Renal cortical epithelial cell (primary cell): ENCODE data around the gene OMA1. TPM values are rescaled to one million over a fixed set of nuclear protein-coding genes. Genes with fewer than 3 reads are reported as not detected.

Experiments
- DNase-seq: peaks from one replicate; pipeline ENCODE4 v3.0.0-alpha.2; 2011; ENCODE audit warnings: low read depth
- total RNA-seq: library from RNA; depleted of rRNA; stranded (reverse); fragments of >200 nt; gene quantifications from 2 replicates; pipeline ENCODE4 v1.2.3, GENCODE V29; 2014

OMA1 gene
- total RNA-seq, 1 donor from 2014 or later: 29.2 TPM

DNA sequence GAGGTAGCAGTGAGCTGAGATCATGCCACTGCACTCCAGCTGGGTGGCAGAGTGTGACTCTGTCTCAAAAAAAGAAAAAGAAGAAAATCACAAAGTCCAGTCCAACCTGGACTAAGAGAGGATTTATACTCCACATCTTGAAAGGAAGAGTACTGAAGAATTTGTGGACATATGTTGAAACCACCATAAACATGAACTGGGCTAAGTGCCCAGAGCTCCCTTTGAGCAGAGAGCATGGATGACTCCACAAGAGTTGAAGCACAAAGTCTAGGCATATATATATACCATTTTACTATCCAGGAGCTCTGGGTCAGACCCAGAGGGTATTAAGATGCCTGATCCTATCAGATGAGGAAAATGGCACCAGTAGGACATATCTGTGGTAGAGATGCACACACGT, 86.6 kb downstream of the OMA1 start:
- no peak for DNase-seq

DNA sequence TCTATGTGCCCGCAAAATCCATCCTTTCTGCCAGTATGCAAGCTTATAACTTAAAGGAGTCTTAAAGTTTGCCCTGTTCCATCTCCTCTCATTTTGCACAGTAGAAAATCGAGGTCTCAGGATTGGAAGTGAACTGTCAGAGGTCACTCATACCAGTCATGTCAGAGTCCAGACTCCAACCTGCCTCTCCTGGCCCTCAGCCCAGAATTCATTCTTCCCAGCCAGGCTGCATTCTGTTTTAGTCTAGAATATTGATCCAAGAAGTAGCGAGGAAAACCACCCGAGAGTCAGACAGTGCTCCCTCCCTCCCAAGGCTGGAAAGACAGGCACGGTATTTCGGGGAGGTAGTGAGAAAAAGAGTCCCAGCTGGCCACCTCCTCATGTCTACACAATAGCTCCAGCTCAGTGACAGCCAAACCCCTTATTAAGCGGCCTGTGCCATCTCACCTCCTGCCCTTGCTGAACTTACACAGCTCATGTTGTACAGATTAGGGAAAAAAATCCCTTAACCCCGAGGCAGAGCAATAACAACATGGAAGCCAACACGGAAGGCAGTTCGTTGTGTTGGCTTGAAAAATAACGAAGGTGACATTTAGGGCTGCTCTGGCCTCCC, 89.4 kb downstream of the OMA1 start:
- peak; percentile 39 for DNase-seq

DNA sequence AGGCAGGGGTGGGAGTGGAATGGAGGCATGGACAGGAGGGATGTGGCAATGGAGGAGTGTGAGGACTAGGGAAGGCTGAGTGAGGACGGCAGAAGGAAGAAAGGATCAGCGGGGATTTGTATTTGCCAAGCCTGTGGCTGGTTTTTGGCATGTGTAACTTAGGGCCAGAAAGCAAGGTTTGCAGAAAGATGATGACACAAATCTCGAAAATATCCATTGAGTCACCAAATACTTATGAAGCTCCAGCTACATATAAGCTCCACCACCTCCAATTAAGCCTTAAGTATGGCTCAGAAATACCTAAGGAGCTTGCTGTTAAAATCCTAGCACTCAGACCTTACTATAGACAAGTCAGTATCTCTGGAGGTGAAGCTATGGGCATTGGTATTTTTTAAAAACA, 90.1 kb downstream of the OMA1 start:
- DNase-seq: no peak

- DNase-seq: no peak
These were observed 91.7 kb downstream of the OMA1 start for GRCh38 chr1:58454807-58455206.

- no peak for DNase-seq
These were observed 92.1 kb downstream of the OMA1 start for GRCh38 chr1:58454385-58454784.

GRCh38 chr1:58451560-58452191, 94.8 kb downstream of the OMA1 start:
- DNase-seq: no peak

GRCh38 chr1:58447886-58448285, 98.6 kb downstream of the OMA1 start:
- peak; percentile 82 for DNase-seq

DNA sequence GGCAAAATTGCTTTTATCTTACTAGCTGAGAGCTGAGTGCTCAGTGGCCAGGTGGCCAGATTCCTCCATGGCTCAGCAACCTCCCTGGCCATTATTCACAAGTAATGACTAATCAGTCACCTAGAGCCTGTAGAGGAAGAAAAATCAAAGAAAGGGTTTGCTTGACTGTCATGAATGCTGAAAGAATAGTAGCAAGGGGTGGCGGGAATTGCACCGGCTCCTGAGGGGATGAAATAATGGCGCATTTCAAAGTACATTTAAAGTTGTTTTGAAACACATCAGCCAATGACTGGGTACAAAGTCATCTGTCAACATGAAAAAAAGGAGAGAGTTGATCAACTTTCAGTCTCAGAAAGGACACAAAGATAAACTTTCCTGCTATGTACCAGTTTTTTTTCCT, 99.5 kb downstream of the OMA1 start:
- peak; percentile 80 for DNase-seq

DNA sequence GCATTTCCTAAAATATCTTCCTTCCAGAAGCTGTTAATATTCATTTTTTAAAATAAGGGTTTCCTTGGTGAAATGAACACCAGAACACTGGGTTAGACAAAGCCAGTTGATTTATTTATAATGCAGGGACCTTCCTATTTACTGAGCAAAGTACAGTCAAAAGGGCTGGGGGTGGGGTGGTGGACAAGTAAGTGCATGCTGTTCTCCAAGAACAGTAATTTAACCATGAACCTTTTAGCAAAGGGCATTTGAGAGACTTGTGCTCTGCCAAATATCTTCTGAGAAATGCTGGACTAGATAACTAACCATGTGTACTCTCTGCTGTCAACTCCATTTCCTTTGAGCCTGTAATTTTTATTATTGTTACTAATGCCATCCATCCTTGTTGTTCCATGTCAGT, 100.2 kb downstream of the OMA1 start:
- peak; percentile 21 for DNase-seq

DNA sequence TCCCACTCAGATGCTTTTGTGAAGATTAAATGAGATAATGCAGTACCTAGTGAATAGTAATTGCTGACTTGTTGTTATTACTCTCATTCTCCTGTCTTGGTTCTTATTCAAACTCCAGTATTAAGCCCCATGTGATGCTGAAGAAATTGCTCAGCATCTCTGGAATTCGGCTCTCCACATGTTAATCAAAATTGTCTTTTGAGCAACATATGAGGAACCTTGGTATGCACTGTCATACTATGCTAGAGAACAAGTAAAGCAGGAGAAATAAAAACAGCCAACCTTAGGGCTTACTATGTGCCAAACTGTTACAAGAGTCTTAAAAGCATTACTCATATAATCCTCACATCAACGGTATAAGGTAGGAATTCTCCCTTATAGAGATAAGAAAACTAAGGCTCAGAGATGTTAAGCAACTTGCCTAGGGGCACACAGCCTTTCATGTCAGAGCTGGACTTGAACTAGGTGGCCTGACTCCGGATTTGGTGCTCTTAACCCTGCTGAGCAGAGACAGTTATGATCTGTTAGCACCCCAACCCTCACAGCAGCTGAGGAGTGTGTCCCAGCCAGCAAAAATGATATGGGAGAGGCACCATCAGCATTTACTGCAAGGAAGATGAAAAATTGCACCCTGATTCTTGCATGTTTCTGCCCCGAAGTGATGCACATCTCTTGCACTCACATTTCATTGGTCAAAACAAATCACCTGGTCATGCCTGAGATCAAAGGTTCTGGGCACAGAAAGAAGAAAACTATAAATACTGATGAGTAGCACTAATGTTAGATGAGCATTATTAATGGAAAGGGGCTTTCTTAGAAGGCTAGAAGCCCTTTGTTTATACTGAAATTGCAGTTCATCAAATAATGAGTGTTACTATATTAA, 102.3 kb downstream of the OMA1 start:
- no peak for DNase-seq

GRCh38 chr1:58442114-58442513, 104.4 kb downstream of the OMA1 start:
- DNase-seq: peak; percentile 84

DNA sequence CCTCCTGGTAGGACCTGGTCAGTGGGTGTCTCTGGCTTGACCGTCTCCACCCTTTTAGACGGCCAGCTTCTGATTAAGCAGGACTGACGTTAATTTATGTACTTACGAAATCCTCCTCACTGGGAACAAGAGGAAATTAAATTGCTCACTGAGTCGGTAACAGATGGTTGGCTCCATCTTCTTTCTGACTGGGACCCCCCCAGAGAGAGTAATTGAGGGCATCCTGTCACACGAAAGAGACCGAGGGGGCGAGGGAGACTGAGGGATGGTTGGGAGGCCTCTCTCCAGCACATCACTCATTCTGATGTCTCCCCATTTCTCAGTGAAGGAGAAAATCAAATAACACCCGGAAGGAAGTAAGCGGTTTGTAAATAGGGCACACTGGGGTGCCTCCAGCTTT, 104.8 kb downstream of the OMA1 start:
- DNase-seq: peak; percentile 30

DNA sequence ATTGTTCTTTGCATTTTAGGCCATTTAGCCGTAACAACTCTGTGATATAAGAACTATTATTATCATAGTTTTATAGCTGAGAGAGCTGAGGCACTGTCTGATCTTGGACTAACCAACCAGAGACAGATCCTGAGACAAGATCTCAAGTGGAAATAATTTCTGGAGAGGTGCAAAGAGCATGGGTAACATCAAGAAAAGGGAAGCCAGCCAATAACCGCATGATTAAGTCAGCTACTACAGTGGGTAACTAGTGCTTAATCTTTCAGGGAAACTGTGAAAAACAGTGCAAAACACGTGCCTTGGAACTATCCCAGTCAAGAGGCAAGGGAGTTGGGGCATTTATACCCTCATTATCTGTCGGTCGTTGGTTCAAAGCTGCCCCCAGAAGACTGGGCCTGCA, 105.8 kb downstream of the OMA1 start:
- peak; percentile 65 for DNase-seq

DNA sequence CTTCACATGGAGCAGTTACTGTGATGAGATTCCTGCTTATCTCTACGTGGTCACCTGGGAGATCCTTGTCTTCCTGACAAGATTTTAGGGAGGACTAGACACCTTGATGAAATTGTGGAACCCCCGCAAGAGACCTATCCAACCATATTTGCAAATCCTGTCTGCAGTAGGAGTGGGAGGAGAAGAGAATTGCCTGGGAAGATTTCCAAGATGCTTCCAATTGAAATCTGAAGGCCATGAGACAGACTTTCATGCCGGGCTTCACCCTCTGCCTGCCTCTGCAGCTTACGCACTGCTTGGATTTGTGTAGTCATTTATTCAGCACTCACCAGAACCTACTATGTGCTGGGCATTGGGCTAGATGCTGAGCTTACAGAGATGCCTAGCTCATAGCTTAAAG, 106.6 kb downstream of the OMA1 start:
- DNase-seq: no peak

DNA sequence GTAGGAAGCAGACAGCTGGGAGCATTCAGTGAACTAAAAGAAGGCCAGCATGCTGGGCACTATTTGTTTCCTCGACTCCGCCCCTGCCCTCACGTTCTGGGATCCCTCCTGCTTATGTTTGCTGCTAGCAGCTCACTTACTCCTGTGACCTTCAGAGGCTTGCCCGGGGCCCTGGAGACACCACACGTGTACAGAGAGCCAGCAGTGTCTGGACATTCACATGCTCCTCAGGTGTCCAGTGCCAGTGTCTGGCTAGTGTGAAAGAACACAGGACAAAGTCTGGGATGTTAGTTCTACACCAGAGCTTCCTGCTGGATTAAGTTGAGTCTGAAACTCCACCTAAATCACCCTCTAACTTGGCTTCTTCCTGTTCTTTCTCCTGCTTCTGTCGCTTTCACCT, 108.1 kb downstream of the OMA1 start:
- DNase-seq: no peak

DNA sequence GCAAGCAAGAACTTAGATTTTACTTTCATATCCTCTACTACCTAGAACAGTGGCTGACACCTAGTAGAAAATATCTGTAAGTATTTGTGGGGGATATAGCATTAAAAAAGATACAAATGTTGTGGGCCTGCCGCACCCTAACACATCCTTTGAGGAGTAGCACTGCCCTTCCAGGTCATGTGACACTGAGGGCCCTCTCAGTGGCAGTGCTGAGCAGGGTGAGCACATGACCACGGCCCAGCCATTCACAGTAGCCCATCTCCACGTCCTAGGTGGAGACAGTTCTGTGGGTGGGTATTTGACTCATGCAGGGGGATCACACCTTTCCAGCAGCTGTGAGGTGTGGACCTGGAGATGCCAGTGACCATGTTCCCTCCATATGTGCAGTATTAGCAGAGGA, 108.9 kb downstream of the OMA1 start:
- DNase-seq: no peak

GRCh38 chr1:58436615-58437297, 109.8 kb downstream of the OMA1 start:
- no peak for DNase-seq

DNA sequence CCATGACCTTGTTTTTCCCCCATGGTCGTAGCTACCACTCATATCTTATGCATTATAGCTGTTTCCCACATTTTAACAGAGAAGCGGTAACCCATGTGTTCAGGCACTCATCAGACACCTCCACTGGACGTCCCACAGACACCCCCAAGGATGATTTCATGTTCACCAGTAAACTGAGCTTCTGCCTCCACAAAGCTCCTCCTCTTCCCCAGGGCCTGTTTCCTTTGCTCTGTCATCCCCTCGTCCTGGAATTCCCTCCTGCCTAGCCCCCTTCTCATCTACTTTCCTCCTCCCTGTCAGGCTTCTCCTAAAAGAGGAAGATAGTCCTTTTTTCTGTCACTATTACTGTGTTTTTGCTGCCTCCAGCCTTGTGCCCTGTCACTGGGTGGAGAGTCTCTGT, 111.2 kb downstream of the OMA1 start:
- no peak for DNase-seq

GRCh38 chr1:58434607-58435006, 111.9 kb downstream of the OMA1 start:
- no peak for DNase-seq

DNA sequence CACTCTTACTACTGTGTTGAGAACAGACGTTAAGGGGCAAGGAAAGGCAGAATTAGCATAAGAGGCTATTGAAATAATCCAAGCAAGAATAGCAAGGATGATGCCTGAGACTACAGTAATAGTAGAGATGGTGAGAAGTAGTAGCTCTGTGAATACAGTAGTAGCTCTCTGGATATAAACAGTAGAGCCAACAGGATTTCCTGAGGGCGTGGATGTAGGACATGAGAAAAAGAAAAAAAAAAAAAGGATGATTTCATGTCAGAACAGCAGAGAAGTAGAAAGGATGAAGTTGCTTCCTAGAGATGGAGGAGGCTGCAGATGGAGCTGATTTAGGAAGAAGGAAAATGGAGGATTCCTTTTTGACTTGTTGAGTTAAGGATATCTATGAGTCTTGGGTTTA, 112.3 kb downstream of the OMA1 start:
- DNase-seq: no peak

DNA sequence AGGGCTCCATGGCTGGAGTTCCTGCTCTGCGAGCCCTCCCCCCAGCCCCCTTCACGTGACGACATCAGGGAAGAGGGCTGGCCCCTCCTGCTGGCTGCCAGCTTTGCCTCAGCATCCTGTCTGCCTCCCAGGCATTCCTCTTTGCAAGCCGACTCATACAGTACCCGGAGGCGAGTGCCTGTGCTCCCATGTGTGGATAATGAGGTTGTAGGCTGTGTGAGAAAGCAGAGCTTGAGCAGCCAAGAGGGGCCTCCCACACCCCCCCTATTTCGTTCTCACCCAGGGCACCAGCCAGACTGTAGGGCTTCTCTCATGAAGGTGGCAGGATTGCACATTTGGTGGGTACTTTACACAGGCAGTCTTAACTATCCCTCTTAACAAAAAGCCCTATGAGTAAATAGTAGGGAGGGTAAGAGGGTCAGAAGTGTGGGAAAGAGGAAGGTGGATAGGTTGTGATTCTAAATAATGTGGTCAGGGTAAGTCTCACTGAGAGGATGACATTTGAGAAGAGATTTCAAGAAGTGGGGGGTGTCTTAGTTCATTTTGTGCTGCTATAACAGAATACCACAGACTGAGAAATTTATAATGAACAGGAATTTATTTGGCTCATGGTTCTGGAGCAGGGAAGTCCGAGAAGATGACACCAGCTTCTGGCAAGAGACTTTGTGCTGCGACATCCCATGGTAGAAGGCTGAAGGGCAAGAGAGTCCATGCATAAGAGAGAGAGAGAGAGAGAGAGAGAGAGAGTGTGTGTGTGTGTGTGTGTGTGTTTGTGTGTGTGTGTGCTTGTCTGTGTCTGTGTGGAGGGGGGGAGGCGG, 113.5 kb downstream of the OMA1 start:
- DNase-seq: peak; percentile 98
